Epithelial cell of proximal tubule (primary cell): ENCODE results near the gene LRRC63. TPM values are rescaled to one million over a fixed set of nuclear protein-coding genes. Genes with fewer than 3 reads are reported as not detected.
A peak's percentile ranks its signal among the peaks of the same experiment; 100 is the strongest.

ENCODE experiments used
- DNase-seq: peaks from one replicate; pipeline ENCODE4 v3.0.0-alpha.2; 2011; ENCODE audit warnings: low read depth
- H3K4me3 ChIP-seq: 2 replicates; pipeline ENCODE4 v1.5.1; 2011; ENCODE audit warnings: low read depth, mild to moderate bottlenecking, low read length
- total RNA-seq: library from RNA; depleted of rRNA; stranded (reverse); fragments of >200 nt; gene quantifications from 2 replicates; pipeline ENCODE4 v1.2.3, GENCODE V29; 2015
- TF ChIP-seq, protein P1 (sequence below): conservative IDR thresholded peaks from 2 replicates; pipeline ENCODE4 v1.5.1; 2012; ENCODE audit warnings: low read depth, mild to moderate bottlenecking, low read length

LRRC63 gene
- total RNA-seq, 1 donor from 2014 or later = not detected

- TF ChIP-seq, protein P1, sequence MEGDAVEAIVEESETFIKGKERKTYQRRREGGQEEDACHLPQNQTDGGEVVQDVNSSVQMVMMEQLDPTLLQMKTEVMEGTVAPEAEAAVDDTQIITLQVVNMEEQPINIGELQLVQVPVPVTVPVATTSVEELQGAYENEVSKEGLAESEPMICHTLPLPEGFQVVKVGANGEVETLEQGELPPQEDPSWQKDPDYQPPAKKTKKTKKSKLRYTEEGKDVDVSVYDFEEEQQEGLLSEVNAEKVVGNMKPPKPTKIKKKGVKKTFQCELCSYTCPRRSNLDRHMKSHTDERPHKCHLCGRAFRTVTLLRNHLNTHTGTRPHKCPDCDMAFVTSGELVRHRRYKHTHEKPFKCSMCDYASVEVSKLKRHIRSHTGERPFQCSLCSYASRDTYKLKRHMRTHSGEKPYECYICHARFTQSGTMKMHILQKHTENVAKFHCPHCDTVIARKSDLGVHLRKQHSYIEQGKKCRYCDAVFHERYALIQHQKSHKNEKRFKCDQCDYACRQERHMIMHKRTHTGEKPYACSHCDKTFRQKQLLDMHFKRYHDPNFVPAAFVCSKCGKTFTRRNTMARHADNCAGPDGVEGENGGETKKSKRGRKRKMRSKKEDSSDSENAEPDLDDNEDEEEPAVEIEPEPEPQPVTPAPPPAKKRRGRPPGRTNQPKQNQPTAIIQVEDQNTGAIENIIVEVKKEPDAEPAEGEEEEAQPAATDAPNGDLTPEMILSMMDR = no peak
- DNase-seq = no peak
- H3K4me3 ChIP-seq = no peak overlapping the region
Observed at GRCh38 chr13:46192412-46192811, 19.3 kb upstream of the LRRC63 start.

DNA sequence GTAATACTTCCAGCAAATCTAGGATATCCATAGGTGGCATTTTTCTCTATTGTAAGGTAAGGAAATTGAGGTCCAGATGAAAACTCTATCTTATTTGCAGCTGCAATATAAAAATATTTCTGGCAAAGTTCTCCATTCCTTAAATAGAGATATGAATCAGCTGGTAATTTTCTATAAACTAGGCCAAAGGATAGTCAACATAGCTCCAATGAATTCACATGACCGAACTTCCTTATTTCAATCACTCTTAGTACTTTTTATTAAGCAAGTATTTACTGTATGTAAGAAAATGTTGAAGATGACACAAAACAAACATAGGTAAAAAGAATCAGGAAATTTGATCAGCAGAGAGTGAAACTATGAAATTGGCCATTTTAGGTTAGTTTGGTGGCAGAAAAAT, 16.7 kb upstream of the LRRC63 start:
- DNase-seq = no peak
- no peak overlapping the region for H3K4me3 ChIP-seq
- TF ChIP-seq, protein P1 = no peak

- H3K4me3 ChIP-seq = no peak overlapping the region
- TF ChIP-seq, protein P1 = no peak
- peak; percentile 20 for DNase-seq
Observed at GRCh38 chr13:46197299-46198048, 14.3 kb upstream of the LRRC63 start.

GRCh38 chr13:46198696-46199193, 13.0 kb upstream of the LRRC63 start:
- H3K4me3 ChIP-seq = no peak overlapping the region
- no peak for DNase-seq
- TF ChIP-seq, protein P1 = no peak

GRCh38 chr13:46202188-46202795, 9.4 kb upstream of the LRRC63 start:
- no peak for DNase-seq

DNA sequence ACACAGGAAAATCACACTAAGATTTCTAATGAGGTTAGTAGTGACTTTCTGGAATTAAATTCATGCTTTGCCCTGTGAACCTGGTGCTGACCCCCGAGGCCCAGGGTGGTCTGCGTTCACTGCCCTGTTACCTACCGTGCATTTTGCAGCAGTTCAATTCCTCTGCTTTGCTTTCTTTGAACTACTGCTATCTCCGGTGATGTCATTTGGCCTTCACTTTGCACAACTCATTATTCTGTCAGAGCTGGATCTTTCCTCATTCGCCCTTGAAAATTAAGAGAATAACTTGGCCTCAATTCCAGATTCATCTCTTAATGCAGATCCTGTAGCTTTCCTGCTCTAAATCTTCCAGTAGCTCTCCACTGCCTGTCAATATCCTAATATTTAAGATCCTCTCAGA, 8.8 kb upstream of the LRRC63 start:
- no peak for DNase-seq
- no peak overlapping the region for H3K4me3 ChIP-seq
- TF ChIP-seq, protein P1 = no peak

More at GRCh38 chr13:46202188-46202795, 9.4 kb upstream of the LRRC63 start:
- H3K4me3 ChIP-seq = no peak overlapping the region
- TF ChIP-seq, protein P1 = no peak
